Heart left ventricle (tissue), 16 donors: Measurements from ENCODE around the gene FBXO33. TPM values are rescaled to one million over a fixed set of nuclear protein-coding genes. Genes with fewer than 3 reads are reported as not detected.

Source experiments
- ATAC-seq, 4 donors: fragments of 200-7000 bp; cut with Tn5 transposase; one replicate each; pipeline ENCODE4 v1.9.1; 2020 to 2022; ENCODE audit warnings: moderate library complexity in 4 of 4, mild to moderate bottlenecking in 3 of 4, moderate number of reproducible peaks in 1 of 4
- DNase-seq, 5 donors: peaks; one replicate each; pipeline ENCODE4 v3.0.0-alpha.2; 2020
- H3K27ac ChIP-seq, 12 donors: fragments of 200-600 bp; sonication (generic) in 4 of 12; one replicate each; pipeline versions ENCODE4 v1.5.0 to v1.8.0; 2016 to 2022; ENCODE audit warnings: mild to moderate bottlenecking in 2 of 12
- H3K27me3 ChIP-seq, 9 donors: fragments of 200-600 bp; sonication (generic) in 2 of 9; one replicate each; pipeline versions ENCODE4 v1.5.1 to v1.8.0; 2016 to 2022; ENCODE audit warnings: mild to moderate bottlenecking in 3 of 9
- H3K36me3 ChIP-seq, 9 donors: fragments of 200-600 bp; sonication (generic) in 2 of 9; one replicate each; pipeline versions ENCODE4 v1.5.0 to v1.8.0; 2018 to 2022; ENCODE audit warnings: mild to moderate bottlenecking in 2 of 9
- H3K4me1 ChIP-seq, 12 donors: fragments of 200-600 bp; sonication (generic) in 4 of 12; one replicate each; pipeline versions ENCODE4 v1.5.0 to v1.8.0; 2016 to 2022; ENCODE audit warnings: mild to moderate bottlenecking in 3 of 12
- H3K4me3 ChIP-seq, 12 donors: fragments of 200-600 bp; sonication (generic) in 4 of 12; one replicate each; pipeline versions ENCODE4 v1.5.0 to v1.8.0; 2017 to 2022; ENCODE audit warnings: mild to moderate bottlenecking in 9 of 12, moderate library complexity in 4 of 12
- H3K9me3 ChIP-seq, 12 donors: fragments of 200-600 bp; sonication (generic) in 4 of 12; one replicate each; pipeline versions ENCODE4 v1.5.0 to v1.8.0; 2016 to 2022; ENCODE audit warnings: mild to moderate bottlenecking in 1 of 12
- CTCF ChIP-seq, 12 donors: fragments of 200-600 bp; sonication (generic) in 4 of 12; IDR thresholded peaks; one replicate each; pipeline versions ENCODE4 v1.5.0 to v1.8.0; 2018 to 2022; ENCODE audit warnings: antibody characterized with exemption in 12 of 12, mild to moderate bottlenecking in 5 of 12
- POLR2A ChIP-seq, 2 donors: fragments of 450-650 bp; IDR thresholded peaks; one replicate each; pipeline ENCODE4 v1.6.1; 2017; ENCODE audit warnings: antibody characterized with exemption in 2 of 2, mild to moderate bottlenecking in 2 of 2, moderate library complexity in 2 of 2
- WGBS, 4 donors: extraction: QIAGEN DNeasy Blood & Tissue Kit in 2 of 4; methylation state at CpG; one replicate each; pipeline versions ENCODE4 v1.1.5 to v1.1.7; 2013 to 2018; 5-methylcytosine and 5-hydroxymethylcytosine counted together
- intact Hi-C, 10 donors: fragments of 100-400 bp; cut with DNase I; formaldehyde crosslinking; loops; one replicate each; pipeline versions ENCODE4 v1.11.1 to v1.14.2; 2022
- polyA plus RNA-seq, 2 donors: library from polyadenylated mRNA; stranded (reverse); fragments of 200-250 nt; gene quantifications; one replicate each; pipeline ENCODE4 v1.2.3, GENCODE V29; 2013
- total RNA-seq, 9 donors: library from RNA; depleted of rRNA in 2 of 9; stranded (reverse); fragments of >200 nt in 2 of 9; fragmentation: NEBNext Ultra II Directional in 3 of 9; extraction: Animal tissue kit (Norgen Biotek cat#: 25700) in 3 of 9; gene quantifications; one replicate each; pipeline versions ENCODE4 v1.1.0 to v1.2.4, GENCODE V29; 2016 to 2023
- donor health status: ischemic (EF 13 %, LVEDD 7.1; RV severe dilation, severe dysfunction).
- donor health status: healthy with polysubstance abuse.
- donor health status: DM: no; HTN: yes; CAD: no.
- donor health status: DM: no; HTN: no; CAD: no.
- donor health status: ischemic (EF 25% LVEDD 6.9; RV normal size, moderate dysfunction).
- donor health status: ischemic (EF 25% LVEDD 5.7; RV mildly dilated, moderate dysfunction).
- donor health status: healthy.
- donor health status: DM: yes; HTN: yes; CAD: no.
- donor health status: ischemic (EF 35%, LVEDD 5.7; RV mildly dilated, moderate dysfunction).
- donor health status: nonischemic (EF 11% LVEDD 7.7; RV severe dilation, severe dysfunction).
- donor health status: DM: yes; HTN: yes; CAD: no.
- donor health status: PGD.
- donor health status: ischemic (EF 29% LVEDD 5.4; RV normal size, mild dysfunction).
- donor health status: nonischemic (EF 23%, LVEDD 6.1; RV moderate dilation, normal function).

Gene FBXO33
- total and polyA plus RNA-seq, 11 donors = 2.5 to 8.4 (median 5.8) TPM

GRCh38 chr14:39432619-39433451 lies 602 bp upstream of the FBXO33 start:
- H3K4me3 ChIP-seq = peak overlapping the region; percentile 49 to 97 (median 90)
- peak in 6 of 12 donors; percentile 8 to 37 (median 30) for TF ChIP-seq CTCF (IDR thresholded peaks at IDR 0.05)
- peak in 1 of 2 donors; percentile 42 for TF ChIP-seq POLR2A (IDR thresholded peaks at IDR 0.05)
- 0 to 1% (median 0%) methylated on average over 23 to 38 of the region's 38 CpGs for WGBS, 4 donors
- H3K27ac ChIP-seq = peak overlapping the region; percentile 60 to 100 (median 98)
- peak; percentile 91 to 95 (median 93) for DNase-seq
- intact Hi-C loops = loop anchor here in 7 of 10 donors (1.0 to 10.0 kb wide), 10 partner anchors 158 to 331 kb away; partner anchors contain the start of genes TRAPPC6B (in 5 of the 7), PNN (in 4 of the 7) and SEC23A (in 2 of the 7)
- peaks cover 0 to 38% (median 30%) of the 10 kb centered on the region in 12 donors for H3K4me1 ChIP-seq
- no peaks in the 10 kb centered on the region for H3K9me3 ChIP-seq
- ATAC-seq = peak; percentile 90 to 93 (median 92)
- no peaks in the 10 kb centered on the region for H3K36me3 ChIP-seq
- no peaks in the 10 kb centered on the region for H3K27me3 ChIP-seq

- H3K9me3 ChIP-seq = no peaks in the 10 kb centered on the region
- DNase-seq (peak; percentile 21 to 70 (median 48)), ATAC-seq (peak in 1 of 4 donors; percentile 0)
- 0 to 1% (median 0%) methylated on average over 9 to 81 of the region's 81 CpGs for WGBS, 4 donors
- no peaks in the 10 kb centered on the region for H3K36me3 ChIP-seq
- TF ChIP-seq CTCF (IDR thresholded peaks at IDR 0.05) (no peak), POLR2A (IDR thresholded peaks at IDR 0.05) (peak in 1 of 2 donors; percentile 62)
- intact Hi-C loops = loop anchor here in 7 of 10 donors (1.0 to 10.0 kb wide), 10 partner anchors 157 to 329 kb away; partner anchors contain the start of genes TRAPPC6B (in 5 of the 7), PNN (in 4 of the 7) and SEC23A (in 2 of the 7)
- H3K4me3 ChIP-seq = peak overlapping the region; percentile 71 to 97 (median 92)
- H3K27me3 ChIP-seq = no peaks in the 10 kb centered on the region
- H3K4me1 ChIP-seq = peaks cover 0 to 50% (median 38%) of the 10 kb centered on the region in 12 donors
- peak overlapping the region; percentile 92 to 100 (median 99) for H3K27ac ChIP-seq
These were observed 636 bp downstream of the FBXO33 start for GRCh38 chr14:39431416-39432178.

- H3K36me3 ChIP-seq = no peaks in the 10 kb centered on the region
- H3K27me3 ChIP-seq = no peaks in the 10 kb centered on the region
- no peaks in the 10 kb centered on the region for H3K9me3 ChIP-seq
- peaks cover 0 to 56% (median 43%) of the 10 kb centered on the region in 12 donors for H3K4me1 ChIP-seq
- no peak for TF ChIP-seq POLR2A (IDR thresholded peaks at IDR 0.05)
- no peak for TF ChIP-seq CTCF (IDR thresholded peaks at IDR 0.05)
- no peak for ATAC-seq
- intact Hi-C loops = loop anchor here in 7 of 10 donors (5.0 to 10.0 kb wide), 6 partner anchors 156 to 329 kb away; partner anchors contain the start of genes TRAPPC6B (in 4 of the 7), PNN (in 3 of the 7) and SEC23A (in 1 of the 7)
- peak overlapping the region in 10 of 12 donors; percentile 93 to 100 (median 99) for H3K27ac ChIP-seq
- WGBS, 4 donors = 11 to 15% (median 13%) methylated on average over 17 to 19 of the region's 19 CpGs
- H3K4me3 ChIP-seq = peak overlapping the region; percentile 71 to 97 (median 92)
- no peak for DNase-seq
These were observed 1.3 kb downstream of the FBXO33 start for GRCh38 chr14:39430762-39431415.
